NCI-H2029 (cell line): ENCODE results near the gene CTTNBP2NL.

Source experiments
- DNase-seq: peaks from one replicate; lab custom pipeline; 2025; lab: John Stamatoyannopoulos, UW

CTTNBP2NL gene

GRCh38 chr1:112395821-112396652 lies at the start of gene CTTNBP2NL:
Gene CTTNBP2NL, plus strand, starts transcription at chr1:112396214. Its CDS starts 19,952 bp downstream, at chr1:112416166.
- DNase-seq, result peak; percentile 94

- DNase-seq, result no peak
Measured at GRCh38 chr1:112346801-112347350, 49.1 kb upstream of the CTTNBP2NL start.

- DNase-seq, result no peak
Measured at GRCh38 chr1:112356765-112357164, 39.2 kb upstream of the CTTNBP2NL start.

- DNase-seq, result no peak
Measured at GRCh38 chr1:112357467-112357866, 38.5 kb upstream of the CTTNBP2NL start.

GRCh38 chr1:112358061-112358770 lies 37.8 kb upstream of the CTTNBP2NL start:
- no peak for DNase-seq

- peak; percentile 7 for DNase-seq
Measured at GRCh38 chr1:112358798-112359408, 37.1 kb upstream of the CTTNBP2NL start.

- no peak for DNase-seq
Measured at GRCh38 chr1:112359961-112360767, 35.9 kb upstream of the CTTNBP2NL start.

- no peak for DNase-seq
Measured at GRCh38 chr1:112363636-112364035, 32.4 kb upstream of the CTTNBP2NL start.

- no peak for DNase-seq
Measured at GRCh38 chr1:112368198-112368597, 27.8 kb upstream of the CTTNBP2NL start.

- peak; percentile 68 for DNase-seq
Measured at GRCh38 chr1:112369392-112370285, 26.4 kb upstream of the CTTNBP2NL start.

- DNase-seq, result no peak
Measured at GRCh38 chr1:112370996-112371395, 25.0 kb upstream of the CTTNBP2NL start.

GRCh38 chr1:112371775-112372174 lies 24.2 kb upstream of the CTTNBP2NL start:
- DNase-seq, result no peak

GRCh38 chr1:112373806-112374205 lies 22.2 kb upstream of the CTTNBP2NL start:
- no peak for DNase-seq

- no peak for DNase-seq
Measured at GRCh38 chr1:112375701-112376100, 20.3 kb upstream of the CTTNBP2NL start.

GRCh38 chr1:112380356-112380755 lies 15.7 kb upstream of the CTTNBP2NL start:
- DNase-seq, result no peak

- DNase-seq, result no peak
Measured at GRCh38 chr1:112381324-112382076, 14.5 kb upstream of the CTTNBP2NL start.

- DNase-seq, result no peak
Measured at GRCh38 chr1:112383759-112384370, 12.1 kb upstream of the CTTNBP2NL start.

GRCh38 chr1:112386024-112386723 lies 9.8 kb upstream of the CTTNBP2NL start:
- no peak for DNase-seq
